K562 (cell line): Measurements from ENCODE around the gene GRPEL2.
A peak's percentile ranks its signal among the peaks of the same experiment; 100 is the strongest.

ENCODE experiments used
- ARNT ChIP-seq, 2 experiments: fragments of 450-650 bp; IDR thresholded peaks; 2 replicates each; pipeline ENCODE4 v1.6.1; 2016; ENCODE audit warnings: mild to moderate bottlenecking in 1 of 2
- CREM ChIP-seq: IDR thresholded peaks from 2 replicates; pipeline ENCODE4 v1.6.1; 2014; ENCODE audit warnings: antibody characterized with exemption, low read depth
- EZH2 ChIP-seq: IDR thresholded peaks from 2 replicates; pipeline ENCODE4 v1.6.1; 2012; ENCODE audit warnings: low read depth, mild to moderate bottlenecking, inconsistent platforms, low read length, borderline replicate concordance
- FOXM1 ChIP-seq, 2 experiments: fragments of 450-650 bp in 1 of 2; sonication (generic) in 1 of 2; formaldehyde crosslinking in 1 of 2; IDR thresholded peaks; 2 replicates each; pipeline versions ENCODE4 v1.6.1 to v1.9.0; 2017 to 2022; ENCODE audit warnings: low read depth in 2 of 2, mild to moderate bottlenecking in 2 of 2, missing genetic modification reagents in 1 of 2, moderate library complexity in 1 of 2
- GABPA ChIP-seq: fragments of 200-800 bp; sonication (Bioruptor generic); conservative IDR thresholded peaks from 2 replicates; pipeline ENCODE4 v1.6.1; 2016; ENCODE audit warnings: low read depth, missing genetic modification characterization, missing compliant biosample characterization
- KLF13 ChIP-seq: fragments of 450-650 bp; IDR thresholded peaks from 2 replicates; pipeline ENCODE4 v1.6.1; 2016; ENCODE audit warnings: missing genetic modification characterization, low read depth, mild to moderate bottlenecking, missing compliant biosample characterization, moderate library complexity, borderline replicate concordance
- REST ChIP-seq, 2 experiments: fragments of 450-650 bp; formaldehyde crosslinking in 1 of 2; IDR thresholded peaks; 2 replicates each; pipeline versions ENCODE4 v1.4.0 to v1.6.1; 2014 to 2020; ENCODE audit warnings: mild to moderate bottlenecking in 2 of 2, borderline replicate concordance in 1 of 2, low read depth in 1 of 2
- RFX5 ChIP-seq: IDR thresholded peaks from 2 replicates; pipeline ENCODE4 v1.6.1; 2011; ENCODE audit warnings: low read depth, mild to moderate bottlenecking, improper control_type of control experiment, low read length
- TAF1 ChIP-seq: IDR thresholded peaks from 2 replicates; pipeline ENCODE4 v1.6.1; 2011; ENCODE audit warnings: mild to moderate bottlenecking, low read length, moderate library complexity; ENCODE audit not compliant: insufficient read depth, control insufficient read depth, severe bottlenecking; ENCODE audit errors: extremely low read depth
- TARDBP ChIP-seq: fragments of 450-650 bp; IDR thresholded peaks from 2 replicates; pipeline ENCODE4 v1.6.1; 2016
- ZBTB7A ChIP-seq: IDR thresholded peaks from 2 replicates; pipeline ENCODE4 v1.6.1; 2011; ENCODE audit warnings: low read depth, mild to moderate bottlenecking, low read length, moderate library complexity, borderline replicate concordance; ENCODE audit not compliant: control insufficient read depth
- ZNF253 ChIP-seq: fragments of 250-450 bp; sonication (Bioruptor Pico); conservative IDR thresholded peaks from 2 replicates; pipeline ENCODE4 v1.6.1; 2021; ENCODE audit warnings: mild to moderate bottlenecking
- TF ChIP-seq, protein P1 (sequence below), 3 experiments: IDR thresholded peaks in 2 of 3; conservative IDR thresholded peaks in 1 of 3; 2 replicates each; pipeline ENCODE4 v1.5.1; 2011 to 2012; ENCODE audit warnings: low read length in 3 of 3, mild to moderate bottlenecking in 3 of 3, control low read depth in 2 of 3, improper control_type of control experiment in 1 of 3, inconsistent platforms in 1 of 3, low read depth in 1 of 3, mixed read lengths in 1 of 3, moderate library complexity in 1 of 3; ENCODE audit not compliant: insufficient read depth in 2 of 3
- TF ChIP-seq, protein P2 (sequence below): sonication (generic); formaldehyde crosslinking; IDR thresholded peaks from 2 replicates; pipeline ENCODE4 v1.8.1; 2022; ENCODE audit warnings: missing genetic modification reagents

- TF ChIP-seq TARDBP = no peak
- no peak for TF ChIP-seq ZNF253 (CRISPR knock-in tag)
- TF ChIP-seq, protein P1, sequence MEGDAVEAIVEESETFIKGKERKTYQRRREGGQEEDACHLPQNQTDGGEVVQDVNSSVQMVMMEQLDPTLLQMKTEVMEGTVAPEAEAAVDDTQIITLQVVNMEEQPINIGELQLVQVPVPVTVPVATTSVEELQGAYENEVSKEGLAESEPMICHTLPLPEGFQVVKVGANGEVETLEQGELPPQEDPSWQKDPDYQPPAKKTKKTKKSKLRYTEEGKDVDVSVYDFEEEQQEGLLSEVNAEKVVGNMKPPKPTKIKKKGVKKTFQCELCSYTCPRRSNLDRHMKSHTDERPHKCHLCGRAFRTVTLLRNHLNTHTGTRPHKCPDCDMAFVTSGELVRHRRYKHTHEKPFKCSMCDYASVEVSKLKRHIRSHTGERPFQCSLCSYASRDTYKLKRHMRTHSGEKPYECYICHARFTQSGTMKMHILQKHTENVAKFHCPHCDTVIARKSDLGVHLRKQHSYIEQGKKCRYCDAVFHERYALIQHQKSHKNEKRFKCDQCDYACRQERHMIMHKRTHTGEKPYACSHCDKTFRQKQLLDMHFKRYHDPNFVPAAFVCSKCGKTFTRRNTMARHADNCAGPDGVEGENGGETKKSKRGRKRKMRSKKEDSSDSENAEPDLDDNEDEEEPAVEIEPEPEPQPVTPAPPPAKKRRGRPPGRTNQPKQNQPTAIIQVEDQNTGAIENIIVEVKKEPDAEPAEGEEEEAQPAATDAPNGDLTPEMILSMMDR (IDR thresholded peaks at IDR 0.05 in 2 of 3, conservative IDR thresholded peaks at IDR 0.05 in 1 of 3; ENCODE audit: insufficient read depth in 2 of 3, low read depth in 1 of 3, low read length in 3 of 3) = no peak
- TF ChIP-seq TAF1 = no peak
- TF ChIP-seq FOXM1 (IDR thresholded peaks at IDR 0.05; ENCODE audit: low read depth) = no peak
- TF ChIP-seq FOXM1 (CRISPR knock-in tag; IDR thresholded peaks at IDR 0.05; ENCODE audit: low read depth) = no peak
- no peak for TF ChIP-seq GABPA
- TF ChIP-seq KLF13 = no peak
- TF ChIP-seq CREM = 0 out of 2 replicates have a peak, but pooled peaks have one; percentile 3
- no peak for TF ChIP-seq REST (IDR thresholded peaks at IDR 0.05; ENCODE audit: borderline replicate concordance)
- no peak for TF ChIP-seq REST (CRISPR knock-in tag; IDR thresholded peaks at IDR 0.05; ENCODE audit: low read depth)
- TF ChIP-seq ARNT (IDR thresholded peaks at IDR 0.05) = no peak
- TF ChIP-seq RFX5 = no peak
- TF ChIP-seq, protein P2, sequence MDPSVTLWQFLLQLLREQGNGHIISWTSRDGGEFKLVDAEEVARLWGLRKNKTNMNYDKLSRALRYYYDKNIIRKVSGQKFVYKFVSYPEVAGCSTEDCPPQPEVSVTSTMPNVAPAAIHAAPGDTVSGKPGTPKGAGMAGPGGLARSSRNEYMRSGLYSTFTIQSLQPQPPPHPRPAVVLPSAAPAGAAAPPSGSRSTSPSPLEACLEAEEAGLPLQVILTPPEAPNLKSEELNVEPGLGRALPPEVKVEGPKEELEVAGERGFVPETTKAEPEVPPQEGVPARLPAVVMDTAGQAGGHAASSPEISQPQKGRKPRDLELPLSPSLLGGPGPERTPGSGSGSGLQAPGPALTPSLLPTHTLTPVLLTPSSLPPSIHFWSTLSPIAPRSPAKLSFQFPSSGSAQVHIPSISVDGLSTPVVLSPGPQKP (CRISPR knock-in tag) = no peak
- no peak for TF ChIP-seq EZH2
- peak; percentile 29; the same call in 1 of the 2 replicates for TF ChIP-seq ZBTB7A
These were observed 20.1 kb downstream of the GRPEL2 start for GRCh38 chr5:149365418-149365817.
